GM19240 (cell line): Measurements from ENCODE around the gene PNMA8B.
"Not testable (repeated sequence)": the region's sequence is repeated elsewhere in the genome, so short reads cannot be mapped to it uniquely, and the experiment has no call there.

ENCODE experiments used
- DNase-seq: peaks from one replicate; pipeline ENCODE4 v3.0.0; 2011; ENCODE audit warnings: low spot score; ENCODE audit not compliant: insufficient read length

Gene PNMA8B

GRCh38 chr19:46495786-46496099 is at the start of gene PNMA8B:
Gene PNMA8B (minus strand): TSS chr19:46495867. CDS start chr19:46495465, 402 bp downstream.
- DNase-seq, result no peak

- DNase-seq, result no peak
Measured at GRCh38 chr19:46544651-46545050, 49.0 kb upstream of the PNMA8B start.

- no peak for DNase-seq
Measured at GRCh38 chr19:46542428-46543230, 47.0 kb upstream of the PNMA8B start.

GRCh38 chr19:46537136-46538097 is 41.8 kb upstream of the PNMA8B start:
- DNase-seq, result no peak

- no peak for DNase-seq
Measured at GRCh38 chr19:46536391-46536790, 40.7 kb upstream of the PNMA8B start.

- DNase-seq, result no peak
Measured at GRCh38 chr19:46533621-46534081, 38.0 kb upstream of the PNMA8B start.

- no peak for DNase-seq
Measured at GRCh38 chr19:46533078-46533620, 37.5 kb upstream of the PNMA8B start.

- no peak for DNase-seq
Measured at GRCh38 chr19:46530636-46531035, 35.0 kb upstream of the PNMA8B start.

GRCh38 chr19:46529622-46530451 is 34.2 kb upstream of the PNMA8B start:
- DNase-seq, result peak; percentile 62

- DNase-seq, result no peak
Measured at GRCh38 chr19:46528601-46529590, 33.2 kb upstream of the PNMA8B start.

- DNase-seq, result not testable (repeated sequence)
Measured at GRCh38 chr19:46526801-46527200, 31.1 kb upstream of the PNMA8B start.

- DNase-seq, result no peak
Measured at GRCh38 chr19:46524308-46524707, 28.6 kb upstream of the PNMA8B start.

GRCh38 chr19:46522988-46523387 is 27.3 kb upstream of the PNMA8B start:
- not testable (repeated sequence) for DNase-seq

GRCh38 chr19:46521241-46521868 is 25.7 kb upstream of the PNMA8B start:
- no peak for DNase-seq

- no peak for DNase-seq
Measured at GRCh38 chr19:46520616-46521015, 24.9 kb upstream of the PNMA8B start.

GRCh38 chr19:46517471-46517870 is 21.8 kb upstream of the PNMA8B start:
- DNase-seq, result no peak

- no peak for DNase-seq
Measured at GRCh38 chr19:46515879-46516350, 20.2 kb upstream of the PNMA8B start.

- DNase-seq, result no peak
Measured at GRCh38 chr19:46515290-46515609, 19.6 kb upstream of the PNMA8B start.

- no peak for DNase-seq
Measured at GRCh38 chr19:46514589-46515289, 19.1 kb upstream of the PNMA8B start.
